HepG2 (cell line): ENCODE results near the gene APC2. TPM values are rescaled to one million over a fixed set of nuclear protein-coding genes. Genes with fewer than 3 reads are reported as not detected.

Experiments used
- ATF5 ChIP-seq: sonication (generic); formaldehyde crosslinking; IDR thresholded peaks from 2 replicates; pipeline ENCODE4 v1.4.0; 2020; ENCODE audit warnings: mild to moderate bottlenecking, low read depth, missing genetic modification reagents
- BRCA1 ChIP-seq: sonication (generic); formaldehyde crosslinking; IDR thresholded peaks from 2 replicates; pipeline ENCODE4 v1.4.0; 2020; ENCODE audit warnings: missing genetic modification reagents
- CAMTA2 ChIP-seq: sonication (generic); formaldehyde crosslinking; IDR thresholded peaks from 2 replicates; pipeline ENCODE4 v1.4.0; 2020; ENCODE audit warnings: mild to moderate bottlenecking, missing genetic modification reagents, borderline replicate concordance
- CREB1 ChIP-seq, 2 experiments: fragments of 450-650 bp in 1 of 2; IDR thresholded peaks; 2 replicates each; pipeline ENCODE4 v1.6.1; 2016 to 2017; ENCODE audit warnings: control low read depth in 1 of 2, mild to moderate bottlenecking in 1 of 2, missing compliant biosample characterization in 1 of 2, missing genetic modification characterization in 1 of 2
- EED ChIP-seq: sonication (generic); formaldehyde crosslinking; IDR thresholded peaks from 2 replicates; pipeline ENCODE4 v1.5.0; 2020; ENCODE audit warnings: mild to moderate bottlenecking, missing genetic modification reagents
- FOXA3 ChIP-seq: IDR thresholded peaks from 2 replicates; pipeline ENCODE4 v1.6.1; 2016; ENCODE audit warnings: missing genetic modification reagents, missing compliant biosample characterization
- FOXM1 ChIP-seq: sonication (generic); formaldehyde crosslinking; IDR thresholded peaks from 2 replicates; pipeline ENCODE4 v1.5.0; 2020; ENCODE audit warnings: missing genetic modification reagents
- GFI1 ChIP-seq: sonication (generic); formaldehyde crosslinking; IDR thresholded peaks from 2 replicates; pipeline ENCODE4 v1.5.0; 2020; ENCODE audit warnings: missing genetic modification reagents, mild to moderate bottlenecking, borderline replicate concordance
- IKZF5 ChIP-seq: IDR thresholded peaks from 2 replicates; pipeline ENCODE4 v1.6.1; 2018; ENCODE audit warnings: missing genetic modification reagents, mild to moderate bottlenecking, missing compliant biosample characterization
- KLF11 ChIP-seq: IDR thresholded peaks from 2 replicates; pipeline ENCODE4 v1.6.1; 2016; ENCODE audit warnings: missing compliant biosample characterization
- MAX ChIP-seq: IDR thresholded peaks from 2 replicates; pipeline ENCODE4 v1.6.1; 2012; ENCODE audit warnings: inconsistent platforms
- NFE2L2 ChIP-seq: fragments of 150-350 bp; IDR thresholded peaks from 2 replicates; pipeline ENCODE4 v1.6.1; 2014; ENCODE audit warnings: low read length
- RBAK ChIP-seq: sonication (generic); formaldehyde crosslinking; IDR thresholded peaks from 2 replicates; pipeline ENCODE4 v1.5.1; 2020; ENCODE audit warnings: mild to moderate bottlenecking, missing genetic modification reagents
- SPEN ChIP-seq: sonication (generic); formaldehyde crosslinking; IDR thresholded peaks from 2 replicates; pipeline ENCODE4 v1.5.1; 2020; ENCODE audit warnings: low read depth, mild to moderate bottlenecking, missing genetic modification reagents
- SRSF9 ChIP-seq: fragments of 200-400 bp; formaldehyde crosslinking; IDR thresholded peaks from 2 replicates; pipeline ENCODE4 v1.6.1; 2018; ENCODE audit warnings: borderline replicate concordance, mild to moderate bottlenecking, low read depth, low read length; ENCODE audit not compliant: insufficient read depth, poor library complexity, severe bottlenecking
- YEATS4 ChIP-seq: sonication (generic); formaldehyde crosslinking; IDR thresholded peaks from 2 replicates; pipeline ENCODE4 v1.4.0; 2020; ENCODE audit warnings: missing genetic modification reagents, borderline replicate concordance
- ZFAT ChIP-seq: sonication (generic); formaldehyde crosslinking; conservative IDR thresholded peaks from 2 replicates; pipeline ENCODE4 v1.8.1; 2023; ENCODE audit warnings: missing genetic modification reagents, inconsistent platforms
- ZNF331 ChIP-seq: sonication (generic); formaldehyde crosslinking; IDR thresholded peaks from 2 replicates; pipeline ENCODE4 v1.4.0; 2020; ENCODE audit warnings: missing genetic modification reagents
- ZNF335 ChIP-seq: sonication (generic); formaldehyde crosslinking; IDR thresholded peaks from 2 replicates; pipeline ENCODE4 v1.4.0; 2020; ENCODE audit warnings: missing genetic modification reagents
- ZNF446 ChIP-seq: sonication (generic); formaldehyde crosslinking; IDR thresholded peaks from 2 replicates; pipeline ENCODE4 v1.5.0; 2020; ENCODE audit warnings: mild to moderate bottlenecking, missing genetic modification reagents
- ZNF513 ChIP-seq: sonication (generic); formaldehyde crosslinking; conservative IDR thresholded peaks from 2 replicates; pipeline ENCODE4 v1.5.0; 2020; ENCODE audit warnings: missing genetic modification reagents
- ZNF567 ChIP-seq: sonication (generic); formaldehyde crosslinking; IDR thresholded peaks from 2 replicates; pipeline ENCODE4 v1.8.1; 2023; ENCODE audit warnings: mild to moderate bottlenecking, missing genetic modification reagents, borderline replicate concordance
- ZNF691 ChIP-seq: sonication (generic); formaldehyde crosslinking; IDR thresholded peaks from 2 replicates; pipeline ENCODE4 v1.4.0; 2020; ENCODE audit warnings: missing genetic modification reagents, low read depth, mild to moderate bottlenecking, borderline replicate concordance
- ZNF761 ChIP-seq: sonication (generic); formaldehyde crosslinking; conservative IDR thresholded peaks from 2 replicates; pipeline ENCODE4 v1.4.0; 2020; ENCODE audit warnings: mild to moderate bottlenecking, missing genetic modification reagents
- polyA plus RNA-seq, 8 experiments: library from polyadenylated mRNA; depleted of rRNA in 3 of 8; stranded (reverse) in 7 of 8; unstranded in 1 of 8; fragments of >200 nt; fragmentation: Illumina TruSeq in 4 of 8; extraction: Trizol in 4 of 8; gene quantifications; 2 replicates each; pipeline versions ENCODE4 v1.2.1 to v1.2.3, GENCODE V29; 2011 to 2016; ENCODE audit warnings: low read depth in 4 of 8, missing spikeins in 1 of 8, mixed read lengths in 1 of 8; ENCODE audit not compliant: insufficient read depth in 1 of 8
- total RNA-seq, 5 experiments: library from RNA; depleted of rRNA; stranded (reverse); fragments of >200 nt; fragmentation: Illumina TruSeq; extraction: Trizol; gene quantifications; 2 replicates each; pipeline ENCODE4 v1.2.3, GENCODE V29; 2016; ENCODE audit warnings: low read depth in 1 of 5

APC2 gene
- total and polyA plus RNA-seq, 2 of the 13 experiments (the other 11 are each of a cell fraction or from before 2014, with no cell fraction given) = 0.08 to 0.22 TPM

GRCh38 chr19:1406774-1407527 lies 43.0 kb upstream of the APC2 start (continued):
- 0 out of 2 replicates have a peak, but pooled peaks have one; percentile 15 for TF ChIP-seq KLF11
- TF ChIP-seq FOXA3 = peak; percentile 43
- no peak for TF ChIP-seq ZNF691 (CRISPR knock-in tag)
- no peak for TF ChIP-seq ZNF335
- TF ChIP-seq GFI1 (CRISPR knock-in tag) = 0 out of 2 replicates have a peak, but pooled peaks have one; percentile 18
- TF ChIP-seq EED (CRISPR knock-in tag) = no peak
- TF ChIP-seq NFE2L2 = no peak
- TF ChIP-seq CAMTA2 = no peak
- TF ChIP-seq ZNF513 (CRISPR knock-in tag) = no peak
- TF ChIP-seq SPEN = peak; percentile 86; the same call in 1 of the 2 replicates
- TF ChIP-seq ZNF761 (CRISPR knock-in tag) = no peak
- no peak for TF ChIP-seq ZNF446 (CRISPR knock-in tag)
- no peak for TF ChIP-seq SRSF9
- TF ChIP-seq ATF5 (CRISPR knock-in tag) = no peak
- peak; percentile 97 for TF ChIP-seq MAX
- TF ChIP-seq ZNF331 (CRISPR knock-in tag) = peak; percentile 55; the same call in 1 of the 2 replicates
- TF ChIP-seq YEATS4 = peak; percentile 50; the same call in 1 of the 2 replicates
- peak; percentile 44; the same call in 1 of the 2 replicates for TF ChIP-seq IKZF5
- no peak for TF ChIP-seq RBAK
- TF ChIP-seq ZNF567 (CRISPR knock-in tag) = no peak
- TF ChIP-seq BRCA1 (CRISPR knock-in tag) = no peak
- peak; percentile 70 for TF ChIP-seq CREB1 (IDR thresholded peaks at IDR 0.05)
- no peak for TF ChIP-seq CREB1 (CRISPR knock-in tag; IDR thresholded peaks at IDR 0.05)
- no peak for TF ChIP-seq FOXM1
- TF ChIP-seq ZFAT = no peak
